GM21447 (cell line): ENCODE measurements around the gene MPRIP.
"Not testable (repeated sequence)": the region's sequence is repeated elsewhere in the genome, so short reads cannot be mapped to it uniquely, and the experiment has no call there.

Source experiments
- ATAC-seq: cut with Tn5 transposase; IDR thresholded peaks from one replicate; pipeline ENCODE4 v1.9.1; 2021; ENCODE audit not compliant: unreplicated experiment

MPRIP gene

GRCh38 chr17:17042384-17042736 lies at the start of gene MPRIP:
MPRIP (plus strand) TSS chr17:17042457; CDS start chr17:17042849, 392 bp downstream.
- ATAC-seq, result no peak

GRCh38 chr17:16994631-16995030 lies 47.6 kb upstream of the MPRIP start:
- no peak for ATAC-seq

- ATAC-seq, result no peak
Measured at GRCh38 chr17:16995930-16996329, 46.3 kb upstream of the MPRIP start.

- not testable (repeated sequence) for ATAC-seq
Measured at GRCh38 chr17:16996726-16997125, 45.5 kb upstream of the MPRIP start.

- ATAC-seq, result peak; percentile 86
Measured at GRCh38 chr17:16997514-16998429, 44.5 kb upstream of the MPRIP start.

GRCh38 chr17:16999931-17000625 lies 42.2 kb upstream of the MPRIP start:
- ATAC-seq, result no peak

- ATAC-seq, result no peak
Measured at GRCh38 chr17:17001076-17001777, 41.0 kb upstream of the MPRIP start.

GRCh38 chr17:17001874-17002520 lies 40.3 kb upstream of the MPRIP start:
- ATAC-seq, result no peak

GRCh38 chr17:17002731-17003715 lies 39.2 kb upstream of the MPRIP start:
- ATAC-seq, result not testable (repeated sequence)

GRCh38 chr17:17004251-17004996 lies 37.8 kb upstream of the MPRIP start:
- no peak for ATAC-seq

GRCh38 chr17:17004997-17005614 lies 37.2 kb upstream of the MPRIP start:
- not testable (repeated sequence) for ATAC-seq

- not testable (repeated sequence) for ATAC-seq
Measured at GRCh38 chr17:17007891-17008290, 34.4 kb upstream of the MPRIP start.

- ATAC-seq, result not testable (repeated sequence)
Measured at GRCh38 chr17:17008621-17009397, 33.4 kb upstream of the MPRIP start.

GRCh38 chr17:17009972-17010371 lies 32.3 kb upstream of the MPRIP start:
- not testable (repeated sequence) for ATAC-seq

- not testable (repeated sequence) for ATAC-seq
Measured at GRCh38 chr17:17010545-17011034, 31.7 kb upstream of the MPRIP start.

- not testable (repeated sequence) for ATAC-seq
Measured at GRCh38 chr17:17011043-17011907, 31.0 kb upstream of the MPRIP start.
